HepG2 (cell line): ENCODE measurements around the gene MST1. TPM values are rescaled to one million over a fixed set of nuclear protein-coding genes. Genes with fewer than 3 reads are reported as not detected.
A peak's percentile ranks its signal among the peaks of the same experiment; 100 is the strongest.
"Not testable (repeated sequence)": the region's sequence is repeated elsewhere in the genome, so short reads cannot be mapped to it uniquely, and the experiment has no call there.

Experiments
- ATAC-seq: fragments of 200-7000 bp; cut with Tn5 transposase; 3 replicates; pipeline ENCODE4 v1.9.1; 2020; ENCODE audit warnings: mild to moderate bottlenecking, moderate library complexity
- BruUV-seq: library from RNA; stranded (reverse); fragments of 400-500 nt; replicated peaks from 2 replicates; lab custom pipeline; 2021; lab: Mats Ljungman, UMichigan
- CTCF ChIA-PET: fragments of 300-600 bp; formaldehyde crosslinking; extraction: SDS; loops from one replicate; lab custom pipeline; 2021; ENCODE audit warnings: low total read pairs, inconsistent platforms, low intra/inter-chr PET ratio; lab: Yijun Ruan, JAX
- POLR2A ChIA-PET: fragments of 350-600 bp; sonication (Branson Sonifier 250); formaldehyde crosslinking; loops from one replicate; lab custom pipeline; 2020; ENCODE audit warnings: antibody characterized with exemption, inconsistent platforms; lab: Yijun Ruan, JAX
- DNase-seq: peaks from one replicate; pipeline ENCODE4 v3.0.0-alpha.2; 2015; ENCODE audit warnings: low spot score
- FAIRE-seq: peaks from 3 replicates; lab custom pipeline; 2011; peaks lifted over from hg19 to GRCh38; lab: Jason Lieb, UNC
- H2AFZ ChIP-seq: one replicate; pipeline ENCODE4 v1.6.1; 2011; ENCODE audit warnings: low read length, inconsistent platforms
- H3K27ac ChIP-seq: fragments of 300-600 bp; 3 replicates; pipeline ENCODE4 v1.8.0; 2011; ENCODE audit warnings: mixed run types, mild to moderate bottlenecking, mixed read lengths, low read length, inconsistent platforms; ENCODE audit not compliant: insufficient read depth; ENCODE audit errors: extremely low read length
- H3K27me3 ChIP-seq, 2 experiments: fragments of 200-600 bp in 1 of 2; 2 replicates in 1 of 2; 3 replicates in 1 of 2; pipeline versions ENCODE4 v1.6.0 to v1.8.0; 2011; ENCODE audit warnings: low read length in 2 of 2, mild to moderate bottlenecking in 2 of 2, moderate library complexity in 2 of 2, inconsistent platforms in 1 of 2; ENCODE audit not compliant: insufficient read depth in 2 of 2, control insufficient read depth in 1 of 2
- H3K36me3 ChIP-seq, 2 experiments: fragments of 200-600 bp in 1 of 2; replicated peaks in 1 of 2; 2 replicates in 1 of 2; 3 replicates in 1 of 2; pipeline versions ENCODE4 v1.5.1 to v1.8.0; 2011; ENCODE audit warnings: low read length in 2 of 2, inconsistent platforms in 1 of 2; ENCODE audit not compliant: insufficient read depth in 2 of 2, control insufficient read depth in 1 of 2
- H3K4me1 ChIP-seq: 2 replicates; pipeline ENCODE4 v1.5.1; 2012; ENCODE audit warnings: low read length, inconsistent platforms; ENCODE audit not compliant: insufficient read depth
- H3K4me2 ChIP-seq: 2 replicates; pipeline ENCODE4 v1.6.0; 2011; ENCODE audit warnings: low read depth, low read length, inconsistent platforms
- H3K4me3 ChIP-seq, 3 experiments: fragments of 200-600 bp in 1 of 3; sonication (generic), shearing (Covaris generic) in 1 of 3; replicated peaks in 1 of 3; 2 replicates each; pipeline ENCODE4 v1.5.1; 2011 to 2016; ENCODE audit warnings: low read length in 3 of 3, inconsistent platforms in 2 of 3, low read depth in 2 of 3, mild to moderate bottlenecking in 2 of 3, control low read depth in 1 of 3, mixed read lengths in 1 of 3; ENCODE audit not compliant: insufficient read depth in 1 of 3
- H3K79me2 ChIP-seq: one replicate; pipeline ENCODE4 v1.6.1; 2011; ENCODE audit warnings: low read length, inconsistent platforms; ENCODE audit not compliant: insufficient read depth
- H3K9ac ChIP-seq: 2 replicates; pipeline ENCODE4 v1.6.0; 2011; ENCODE audit warnings: mild to moderate bottlenecking, low read depth, low read length, inconsistent platforms; ENCODE audit not compliant: insufficient read depth
- H3K9me3 ChIP-seq: 2 replicates; pipeline ENCODE4 v1.5.1; 2012; ENCODE audit warnings: mild to moderate bottlenecking, low read length
- H4K20me1 ChIP-seq: 2 replicates; pipeline ENCODE4 v1.6.0; 2011; ENCODE audit warnings: inconsistent platforms, mild to moderate bottlenecking, low read length, moderate library complexity; ENCODE audit not compliant: insufficient read depth
- WGBS: methylation state at CpG from one replicate; pipeline ENCODE4 v1.1.6; 2017; ENCODE audit warnings: low lambda C conversion rate; 5-methylcytosine and 5-hydroxymethylcytosine counted together
- in situ Hi-C: cut with HindIII; loops from 2 replicates; pipeline ENCODE4 v1.10.0; 2017; ENCODE audit warnings: low pct_unique_long_range_greater_than_20kb; ENCODE audit not compliant: extremely low pct_ligation_motif_present
- intact Hi-C: fragments of 100-400 bp; cut with micrococcal nuclease; formaldehyde crosslinking; loops from one replicate; pipeline ENCODE4 v1.10.0; 2022; ENCODE audit not compliant: unreplicated experiment
- polyA plus RNA-seq, 8 experiments: library from polyadenylated mRNA; depleted of rRNA in 3 of 8; stranded (reverse) in 7 of 8; unstranded in 1 of 8; fragments of >200 nt; fragmentation: Illumina TruSeq in 4 of 8; extraction: Trizol in 4 of 8; gene quantifications; 2 replicates each; pipeline versions ENCODE4 v1.2.1 to v1.2.3, GENCODE V29; 2011 to 2016; ENCODE audit warnings: low read depth in 4 of 8, missing spikeins in 1 of 8, mixed read lengths in 1 of 8; ENCODE audit not compliant: insufficient read depth in 1 of 8
- total RNA-seq, 5 experiments: library from RNA; depleted of rRNA; stranded (reverse); fragments of >200 nt; fragmentation: Illumina TruSeq; extraction: Trizol; gene quantifications; 2 replicates each; pipeline ENCODE4 v1.2.3, GENCODE V29; 2016; ENCODE audit warnings: low read depth in 1 of 5

Gene MST1
- total and polyA plus RNA-seq, 2 of the 13 experiments (the other 11 are each of a cell fraction or from before 2014, with no cell fraction given), result 189 to 452 TPM

DNA sequence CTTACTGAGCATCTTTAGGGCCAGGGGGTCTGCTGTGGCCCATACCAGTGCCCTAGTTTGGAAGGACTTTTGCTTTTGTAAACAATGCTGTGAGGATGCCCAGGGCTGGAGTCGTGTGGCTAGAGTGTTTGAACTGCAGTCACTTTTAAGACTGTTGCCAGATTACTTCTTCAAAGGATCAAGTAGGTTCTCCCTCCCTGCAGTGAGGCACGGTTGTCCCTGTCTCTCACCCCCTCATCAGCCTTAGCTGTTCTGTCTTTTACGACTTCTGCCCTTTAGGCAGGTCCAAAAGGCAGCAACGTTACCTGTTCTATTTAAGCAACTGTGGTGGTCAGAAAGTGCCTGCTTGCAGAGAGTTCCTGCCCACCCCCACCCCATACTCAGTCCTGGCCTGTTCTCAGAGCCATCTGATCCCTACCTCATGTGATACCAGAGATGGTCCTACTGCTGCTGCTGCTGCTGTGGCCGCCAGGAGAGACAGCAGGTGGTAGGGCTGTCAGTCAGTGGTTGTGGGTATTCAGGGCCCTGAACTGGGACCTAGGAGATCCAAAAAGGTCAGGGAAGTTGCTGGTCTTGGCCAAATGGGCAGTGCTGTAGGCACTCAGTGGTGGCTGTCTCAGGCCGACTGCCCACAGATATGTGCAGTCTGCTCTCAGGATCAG lies 5.3 kb upstream of the MST1 start:
- ATAC-seq, in situ Hi-C loops, H3K4me3 ChIP-seq, H3K27me3 ChIP-seq, H3K27ac ChIP-seq, H3K4me2 ChIP-seq, H4K20me1 ChIP-seq, FAIRE-seq, POLR2A ChIA-PET, H2AFZ ChIP-seq, DNase-seq, H3K9me3 ChIP-seq, intact Hi-C loops, BruUV-seq, H3K9ac ChIP-seq, CTCF ChIA-PET: not testable (repeated sequence)
- Histone ChIP-seq H3K36me3 (peaks cover 11 to 25% of the 10 kb centered on the region in 2 experiments; a peak in 4 of 5 replicates), H3K79me2 (peaks cover 30% of the 10 kb centered on the region), H3K4me1 (peaks cover 23% of the 10 kb centered on the region)
- WGBS, result 83% methylated on average over 5 of the region's 6 CpGs

DNA sequence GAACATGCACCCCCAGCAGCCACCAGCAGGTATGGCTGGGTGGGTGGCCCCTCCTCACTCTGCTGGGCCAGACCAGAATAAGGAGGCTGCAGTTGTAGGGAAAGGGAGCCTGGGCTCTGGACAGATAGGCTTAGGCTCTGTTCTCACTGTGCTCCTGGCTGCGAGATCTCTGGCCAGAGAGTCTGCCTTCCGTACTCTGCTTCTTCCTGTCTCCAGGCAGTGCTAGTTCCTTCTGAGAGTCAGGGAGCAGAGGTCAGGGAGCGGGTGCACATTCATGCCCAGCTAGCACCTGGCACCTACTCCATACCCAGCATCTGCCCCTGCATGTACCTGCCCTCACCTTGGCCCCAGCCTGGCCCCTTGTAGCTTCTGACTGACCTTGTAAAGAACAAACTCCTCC lies 2.2 kb upstream of the MST1 start:
- DNase-seq, H2AFZ ChIP-seq, H3K36me3 ChIP-seq, BruUV-seq, POLR2A ChIA-PET, ATAC-seq, H4K20me1 ChIP-seq, H3K27me3 ChIP-seq, H3K27ac ChIP-seq, H3K9ac ChIP-seq, H3K4me3 ChIP-seq, H3K9me3 ChIP-seq, CTCF ChIA-PET, intact Hi-C loops, in situ Hi-C loops, FAIRE-seq: not testable (repeated sequence)
- Histone ChIP-seq H3K4me1 (peaks cover 41% of the 10 kb centered on the region), H3K4me2 (peak overlapping the region; percentile 96; the same call in 1 of the 2 replicates), H3K79me2 (peaks cover 44% of the 10 kb centered on the region)
- WGBS, result 92% methylated on average over 2 of the region's 3 CpGs

DNA sequence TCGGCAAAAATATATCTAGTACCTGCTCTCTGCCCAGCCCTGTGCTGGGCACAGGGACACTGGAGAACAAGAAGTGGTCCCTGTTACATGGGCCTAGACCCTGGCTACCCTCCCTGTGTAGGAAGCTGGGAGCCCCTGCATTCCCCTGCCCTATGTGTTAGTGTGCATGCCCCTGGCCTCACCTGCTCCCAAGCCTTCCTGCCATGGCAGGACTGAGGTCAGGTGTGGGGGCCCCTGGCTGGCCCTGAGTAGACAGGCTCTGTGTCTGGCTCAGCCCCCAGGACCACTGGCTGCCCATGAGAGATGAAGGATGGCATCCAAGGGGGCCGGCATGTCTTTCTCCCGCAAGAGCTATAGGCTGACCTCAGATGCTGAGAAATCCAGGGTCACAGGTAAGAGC lies 1.6 kb upstream of the MST1 start:
- Histone ChIP-seq H3K4me1 (peaks cover 41% of the 10 kb centered on the region), H3K9ac (peak overlapping the region; percentile 29; the same call in 1 of the 2 replicates), H3K4me2 (peak overlapping the region; percentile 96), H3K4me3 (peak overlapping the region in 2 of 3 experiments; percentile 13 to 16; a peak in 3 of 6 replicates), H3K79me2 (peaks cover 44% of the 10 kb centered on the region)
- DNase-seq, intact Hi-C loops, in situ Hi-C loops, CTCF ChIA-PET, H3K36me3 ChIP-seq, FAIRE-seq, POLR2A ChIA-PET, H2AFZ ChIP-seq, H3K27ac ChIP-seq, H4K20me1 ChIP-seq, H3K9me3 ChIP-seq, H3K27me3 ChIP-seq, BruUV-seq, ATAC-seq: not testable (repeated sequence)
- no CpG with 5 or more reads among the region's 3 CpGs for WGBS
